Stomach (tissue), 4 donors: ENCODE measurements around the gene IRF1.

Experiments used
- EP300 ChIP-seq: sonication (generic); formaldehyde crosslinking; IDR thresholded peaks from one replicate; pipeline ENCODE4 v1.6.1; 2017; ENCODE audit warnings: antibody characterized with exemption
- POLR2A ChIP-seq, 4 donors: fragments of 450-650 bp; IDR thresholded peaks; one replicate each; pipeline ENCODE4 v1.6.1; 2016; ENCODE audit warnings: antibody characterized with exemption in 4 of 4, control low read depth in 2 of 4, mild to moderate bottlenecking in 1 of 4, moderate library complexity in 1 of 4
- TF ChIP-seq, protein P1 (sequence below), 7 experiments: fragments of 450-650 bp in 4 of 7; fragments of 200-600 bp in 3 of 7; sonication (generic) in 3 of 7; IDR thresholded peaks; one replicate each; pipeline ENCODE4 v1.5.1; 2016 to 2019; ENCODE audit warnings: antibody characterized with exemption in 7 of 7, control low read depth in 2 of 7, mild to moderate bottlenecking in 1 of 7

GRCh38 chr5:132451387-132451786, 39.2 kb downstream of the IRF1 start:
- TF ChIP-seq, protein P1, sequence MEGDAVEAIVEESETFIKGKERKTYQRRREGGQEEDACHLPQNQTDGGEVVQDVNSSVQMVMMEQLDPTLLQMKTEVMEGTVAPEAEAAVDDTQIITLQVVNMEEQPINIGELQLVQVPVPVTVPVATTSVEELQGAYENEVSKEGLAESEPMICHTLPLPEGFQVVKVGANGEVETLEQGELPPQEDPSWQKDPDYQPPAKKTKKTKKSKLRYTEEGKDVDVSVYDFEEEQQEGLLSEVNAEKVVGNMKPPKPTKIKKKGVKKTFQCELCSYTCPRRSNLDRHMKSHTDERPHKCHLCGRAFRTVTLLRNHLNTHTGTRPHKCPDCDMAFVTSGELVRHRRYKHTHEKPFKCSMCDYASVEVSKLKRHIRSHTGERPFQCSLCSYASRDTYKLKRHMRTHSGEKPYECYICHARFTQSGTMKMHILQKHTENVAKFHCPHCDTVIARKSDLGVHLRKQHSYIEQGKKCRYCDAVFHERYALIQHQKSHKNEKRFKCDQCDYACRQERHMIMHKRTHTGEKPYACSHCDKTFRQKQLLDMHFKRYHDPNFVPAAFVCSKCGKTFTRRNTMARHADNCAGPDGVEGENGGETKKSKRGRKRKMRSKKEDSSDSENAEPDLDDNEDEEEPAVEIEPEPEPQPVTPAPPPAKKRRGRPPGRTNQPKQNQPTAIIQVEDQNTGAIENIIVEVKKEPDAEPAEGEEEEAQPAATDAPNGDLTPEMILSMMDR (IDR thresholded peaks at IDR 0.05) = no peak
- TF ChIP-seq POLR2A (IDR thresholded peaks at IDR 0.05) (no peak), EP300 (no peak)
